ENCODE data around the gene PTGS1. TPM values are rescaled to one million over a fixed set of nuclear protein-coding genes. Genes with fewer than 3 reads are reported as not detected.

The PTGS1 gene
- total and polyA plus RNA-seq, 5 experiments from 2014 or later: 0.22 to 1.0 (median 0.60) TPM; not detected in 2

DNA sequence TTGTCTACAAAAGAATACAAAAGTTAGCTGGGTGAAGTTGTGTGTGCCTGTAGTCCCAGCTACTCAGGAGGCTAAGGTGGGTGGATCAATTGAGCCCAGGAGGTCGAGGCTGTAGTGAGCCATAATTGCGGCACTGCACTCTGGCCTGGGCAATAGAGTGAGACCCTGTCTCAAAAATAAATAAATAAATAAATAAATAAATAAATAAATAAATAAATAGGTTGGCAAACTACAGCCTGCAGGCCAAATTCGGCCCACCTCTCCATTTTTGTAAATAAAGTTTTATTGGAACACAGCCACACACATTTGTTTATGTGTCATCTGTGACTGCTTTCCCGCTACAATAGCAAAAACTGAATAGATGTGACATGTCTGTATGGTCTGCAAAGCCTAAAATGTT, 9.5 kb downstream of the PTGS1 start:
- no peak for ATAC-seq
- Mint-ChIP-seq H3K4me1 (peaks cover 0 to 13% (median 0%) of the 10 kb centered on the region in 4 donors), H3K27me3 (peaks cover 4 to 27% (median 7%) of the 10 kb centered on the region in 5 donors), H3K36me3 (peaks cover 0 to 6% (median 0%) of the 10 kb centered on the region in 3 donors), H3K27ac (no peak overlapping the region), H3K4me3 (no peak overlapping the region), H3K9me3 (peaks cover 0 to 18% (median 3%) of the 10 kb centered on the region in 9 donors)
- DNase-seq: no peak
- POLR2A ChIA-PET: no interaction called here

DNA sequence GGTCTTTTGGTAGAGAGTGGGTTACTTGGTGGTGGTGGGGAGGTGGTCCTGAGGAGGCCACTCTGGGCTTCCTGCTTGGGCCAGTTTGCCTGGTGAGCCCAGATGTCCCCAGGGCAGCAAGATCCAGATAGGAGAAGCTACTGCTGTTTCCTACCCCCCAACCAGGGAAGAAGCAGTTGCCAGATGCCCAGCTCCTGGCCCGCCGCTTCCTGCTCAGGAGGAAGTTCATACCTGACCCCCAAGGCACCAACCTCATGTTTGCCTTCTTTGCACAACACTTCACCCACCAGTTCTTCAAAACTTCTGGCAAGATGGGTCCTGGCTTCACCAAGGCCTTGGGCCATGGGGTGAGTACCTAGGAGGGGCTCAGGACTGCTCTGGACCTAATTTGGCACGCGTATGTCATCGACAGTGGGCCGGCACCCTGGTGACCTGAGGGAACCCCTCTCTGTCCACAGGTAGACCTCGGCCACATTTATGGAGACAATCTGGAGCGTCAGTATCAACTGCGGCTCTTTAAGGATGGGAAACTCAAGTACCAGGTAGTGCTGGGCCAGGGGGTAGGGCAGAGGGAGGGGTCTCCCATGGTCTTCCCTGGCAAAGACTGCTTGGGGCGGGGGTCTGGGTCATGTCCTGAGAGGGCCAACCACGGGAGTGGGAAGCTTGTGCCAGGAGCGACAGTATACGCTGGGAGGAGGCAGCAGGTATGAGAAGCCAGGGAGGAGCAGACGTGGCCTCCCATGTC, 10.6 kb downstream of the PTGS1 start:
- peaks cover 0 to 6% (median 0%) of the 10 kb centered on the region in 3 donors for H3K36me3 Mint-ChIP-seq
- peaks cover 0 to 18% (median 3%) of the 10 kb centered on the region in 9 donors for H3K9me3 Mint-ChIP-seq
- no peak overlapping the region for H3K4me3 Mint-ChIP-seq
- H3K4me1 Mint-ChIP-seq: peaks cover 0 to 14% (median 0%) of the 10 kb centered on the region in 4 donors
- POLR2A ChIA-PET: no interaction called here
- no peak for DNase-seq
- no peak for ATAC-seq
- H3K27ac Mint-ChIP-seq: no peak overlapping the region
- peaks cover 4 to 23% (median 7%) of the 10 kb centered on the region in 5 donors for H3K27me3 Mint-ChIP-seq

- ATAC-seq (no peak), DNase-seq (no peak)
- no peak overlapping the region for H3K4me3 Mint-ChIP-seq
- POLR2A ChIA-PET: interaction anchor here (0.6 kb wide), 1 partner anchor 398 kb away, joined by 4 read pairs; no protein-coding TSS in a partner anchor
- no peak overlapping the region for H3K27ac Mint-ChIP-seq
- peaks cover 0 to 6% (median 0%) of the 10 kb centered on the region in 3 donors for H3K36me3 Mint-ChIP-seq
- H3K9me3 Mint-ChIP-seq: peaks cover 0 to 18% (median 3%) of the 10 kb centered on the region in 9 donors
- peaks cover 3 to 18% (median 6%) of the 10 kb centered on the region in 5 donors for H3K27me3 Mint-ChIP-seq
- H3K4me1 Mint-ChIP-seq: peaks cover 0 to 5% (median 0%) of the 10 kb centered on the region in 4 donors
These were observed 12.4 kb downstream of the PTGS1 start for GRCh38 chr9:122382901-122383850.

DNA sequence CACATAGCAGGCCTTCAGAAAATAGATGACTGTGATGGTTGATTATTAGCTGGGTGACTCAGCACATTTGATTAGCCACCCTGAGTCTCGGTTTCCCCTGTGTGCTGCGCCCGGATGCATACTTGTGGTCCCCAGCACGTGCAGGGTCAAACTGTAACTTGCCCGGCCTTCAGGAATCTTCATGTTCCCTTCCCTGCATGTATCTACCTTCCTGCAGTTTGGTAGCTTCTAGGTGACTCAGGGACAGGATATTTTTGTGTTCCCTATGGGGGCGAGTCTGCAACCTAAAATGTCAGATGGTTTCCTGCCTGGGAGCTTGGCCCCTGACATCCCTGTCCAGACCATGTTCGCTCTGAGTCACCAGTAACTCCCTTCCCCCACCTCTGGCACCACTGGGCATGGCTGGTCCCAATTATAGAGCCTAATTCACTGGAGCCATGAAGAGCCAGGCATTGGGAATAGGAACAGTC, 13.2 kb downstream of the PTGS1 start:
- Mint-ChIP-seq H3K4me3 (no peak overlapping the region), H3K27me3 (peaks cover 1 to 14% (median 4%) of the 10 kb centered on the region in 5 donors), H3K4me1 (peaks cover 0 to 8% (median 0%) of the 10 kb centered on the region in 4 donors), H3K27ac (no peak overlapping the region), H3K9me3 (peaks cover 0 to 15% (median 3%) of the 10 kb centered on the region in 9 donors), H3K36me3 (peaks cover 0 to 6% (median 0%) of the 10 kb centered on the region in 3 donors)
- DNase-seq: no peak
- no peak for ATAC-seq
- POLR2A ChIA-PET: no interaction called here

- peaks cover 4 to 23% (median 7%) of the 10 kb centered on the region in 4 donors for H3K4me1 Mint-ChIP-seq
- H3K4me3 Mint-ChIP-seq: no peak overlapping the region
- DNase-seq (peak in 1 of 10 donors; percentile 7), ATAC-seq (no peak)
- H3K27me3 Mint-ChIP-seq: peaks cover 7 to 21% (median 19%) of the 10 kb centered on the region in 5 donors
- no peaks in the 10 kb centered on the region for H3K36me3 Mint-ChIP-seq
- POLR2A ChIA-PET: no interaction called here
- no peaks in the 10 kb centered on the region for H3K9me3 Mint-ChIP-seq
- no peak overlapping the region for H3K27ac Mint-ChIP-seq
These were observed 15.6 kb downstream of the PTGS1 start for GRCh38 chr9:122386311-122386872.

- peaks cover 4 to 23% (median 7%) of the 10 kb centered on the region in 4 donors for H3K4me1 Mint-ChIP-seq
- H3K9me3 Mint-ChIP-seq: no peaks in the 10 kb centered on the region
- POLR2A ChIA-PET: no interaction called here
- ATAC-seq: no peak
- H3K4me3 Mint-ChIP-seq: no peak overlapping the region
- no peaks in the 10 kb centered on the region for H3K36me3 Mint-ChIP-seq
- peak in 1 of 10 donors; percentile 1 for DNase-seq
- peak overlapping the region in 1 of 10 donors; percentile 18 for H3K27ac Mint-ChIP-seq
- peaks cover 8 to 26% (median 16%) of the 10 kb centered on the region in 5 donors for H3K27me3 Mint-ChIP-seq
These were observed 16.7 kb downstream of the PTGS1 start for GRCh38 chr9:122387536-122387935.

GRCh38 chr9:122389195-122389594, 18.4 kb downstream of the PTGS1 start:
- Mint-ChIP-seq H3K36me3 (no peaks in the 10 kb centered on the region), H3K9me3 (no peaks in the 10 kb centered on the region), H3K4me1 (peaks cover 4 to 23% (median 7%) of the 10 kb centered on the region in 4 donors), H3K27me3 (peaks cover 5 to 34% (median 18%) of the 10 kb centered on the region in 5 donors), H3K4me3 (no peak overlapping the region), H3K27ac (peak overlapping the region in 2 of 10 donors; percentile 16 to 62)
- POLR2A ChIA-PET: interaction anchor here (0.6 kb wide), 1 partner anchor 252 kb away, joined by 3 read pairs; no protein-coding TSS in a partner anchor
- ATAC-seq: no peak
- DNase-seq: no peak

DNA sequence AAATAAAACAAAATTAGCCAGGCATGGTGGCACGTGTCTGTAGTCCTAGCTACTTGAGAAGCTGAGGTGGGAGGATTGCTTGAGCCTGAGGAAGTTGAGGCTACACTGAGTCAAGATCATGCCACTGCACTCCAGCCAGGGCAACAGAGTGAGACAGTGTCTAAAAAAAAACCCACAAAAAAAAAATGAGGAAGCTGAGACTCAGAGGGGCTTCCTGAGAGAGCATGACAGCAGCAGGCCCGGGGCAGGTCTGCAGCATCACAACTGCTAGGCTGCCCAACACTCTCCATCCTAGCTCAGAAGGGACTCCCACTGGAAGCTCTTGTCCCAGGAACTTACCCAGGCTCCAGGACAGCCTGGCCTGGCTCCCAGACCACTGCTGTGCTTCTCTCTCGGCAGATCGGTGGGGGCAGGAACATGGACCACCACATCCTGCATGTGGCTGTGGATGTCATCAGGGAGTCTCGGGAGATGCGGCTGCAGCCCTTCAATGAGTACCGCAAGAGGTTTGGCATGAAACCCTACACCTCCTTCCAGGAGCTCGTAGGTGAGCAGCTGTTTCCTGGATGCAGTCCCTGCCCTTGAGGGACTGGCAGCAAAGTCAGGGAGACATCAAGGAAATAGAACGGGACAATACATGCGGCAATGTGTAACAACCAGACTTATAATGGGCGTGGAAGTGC, 19.1 kb downstream of the PTGS1 start:
- Mint-ChIP-seq H3K36me3 (no peaks in the 10 kb centered on the region), H3K4me3 (peak overlapping the region in 2 of 10 donors; percentile 3 to 19), H3K9me3 (no peaks in the 10 kb centered on the region), H3K4me1 (peaks cover 4 to 23% (median 7%) of the 10 kb centered on the region in 4 donors), H3K27me3 (peaks cover 5 to 34% (median 18%) of the 10 kb centered on the region in 5 donors), H3K27ac (peak overlapping the region in 4 of 10 donors; percentile 9 to 62 (median 26))
- DNase-seq: no peak
- POLR2A ChIA-PET: interaction anchor here (0.6 kb wide), 1 partner anchor 253 kb away, joined by 3 read pairs; no protein-coding TSS in a partner anchor
- ATAC-seq: peak in 1 of 2 donors; percentile 60

DNA sequence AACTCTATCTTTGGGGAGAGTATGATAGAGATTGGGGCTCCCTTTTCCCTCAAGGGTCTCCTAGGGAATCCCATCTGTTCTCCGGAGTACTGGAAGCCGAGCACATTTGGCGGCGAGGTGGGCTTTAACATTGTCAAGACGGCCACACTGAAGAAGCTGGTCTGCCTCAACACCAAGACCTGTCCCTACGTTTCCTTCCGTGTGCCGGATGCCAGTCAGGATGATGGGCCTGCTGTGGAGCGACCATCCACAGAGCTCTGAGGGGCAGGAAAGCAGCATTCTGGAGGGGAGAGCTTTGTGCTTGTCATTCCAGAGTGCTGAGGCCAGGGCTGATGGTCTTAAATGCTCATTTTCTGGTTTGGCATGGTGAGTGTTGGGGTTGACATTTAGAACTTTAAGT, 21.5 kb downstream of the PTGS1 start:
- POLR2A ChIA-PET: no interaction called here
- Mint-ChIP-seq H3K9me3 (no peaks in the 10 kb centered on the region), H3K36me3 (no peaks in the 10 kb centered on the region), H3K4me1 (peaks cover 4 to 20% (median 7%) of the 10 kb centered on the region in 4 donors), H3K4me3 (no peak overlapping the region), H3K27ac (no peak overlapping the region), H3K27me3 (peaks cover 5 to 36% (median 18%) of the 10 kb centered on the region in 5 donors)
- ATAC-seq (no peak), DNase-seq (no peak)

DNA sequence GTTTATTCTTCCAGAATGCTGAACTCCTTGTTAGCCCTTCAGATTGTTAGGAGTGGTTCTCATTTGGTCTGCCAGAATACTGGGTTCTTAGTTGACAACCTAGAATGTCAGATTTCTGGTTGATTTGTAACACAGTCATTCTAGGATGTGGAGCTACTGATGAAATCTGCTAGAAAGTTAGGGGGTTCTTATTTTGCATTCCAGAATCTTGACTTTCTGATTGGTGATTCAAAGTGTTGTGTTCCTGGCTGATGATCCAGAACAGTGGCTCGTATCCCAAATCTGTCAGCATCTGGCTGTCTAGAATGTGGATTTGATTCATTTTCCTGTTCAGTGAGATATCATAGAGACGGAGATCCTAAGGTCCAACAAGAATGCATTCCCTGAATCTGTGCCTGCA, 21.9 kb downstream of the PTGS1 start:
- POLR2A ChIA-PET: no interaction called here
- DNase-seq: no peak
- Mint-ChIP-seq H3K27ac (no peak overlapping the region), H3K9me3 (no peaks in the 10 kb centered on the region), H3K36me3 (no peaks in the 10 kb centered on the region), H3K27me3 (peaks cover 5 to 35% (median 18%) of the 10 kb centered on the region in 5 donors), H3K4me3 (no peak overlapping the region), H3K4me1 (peaks cover 4 to 20% (median 7%) of the 10 kb centered on the region in 4 donors)
- ATAC-seq: no peak

GRCh38 chr9:122393284-122393983, 22.6 kb downstream of the PTGS1 start:
- ATAC-seq: no peak
- no peak for DNase-seq
- H3K36me3 Mint-ChIP-seq: no peaks in the 10 kb centered on the region
- POLR2A ChIA-PET: no interaction called here
- H3K4me3 Mint-ChIP-seq: no peak overlapping the region
- peaks cover 0 to 2% (median 0%) of the 10 kb centered on the region in 9 donors for H3K9me3 Mint-ChIP-seq
- H3K27ac Mint-ChIP-seq: no peak overlapping the region
- H3K4me1 Mint-ChIP-seq: peaks cover 4 to 20% (median 7%) of the 10 kb centered on the region in 4 donors
- H3K27me3 Mint-ChIP-seq: peaks cover 5 to 33% (median 17%) of the 10 kb centered on the region in 5 donors
